CD4-positive, alpha-beta memory T cell (primary cell): Measurements from ENCODE around the gene ADCY5. TPM values are rescaled to one million over a fixed set of nuclear protein-coding genes. Genes with fewer than 3 reads are reported as not detected.
A peak's percentile ranks its signal among the peaks of the same experiment; 100 is the strongest.

Experiments
- CTCF ChIA-PET: fragments of 350-600 bp; sonication (Branson Sonifier 250); formaldehyde crosslinking; loops from one replicate; lab custom pipeline; 2021; ENCODE audit warnings: inconsistent platforms; ENCODE audit not compliant: partially characterized antibody; lab: Charles Lee
- POLR2A ChIA-PET: fragments of 350-600 bp; sonication (Branson Sonifier 250); formaldehyde crosslinking; loops from one replicate; lab custom pipeline; 2021; ENCODE audit not compliant: partially characterized antibody; lab: Charles Lee
- DNase-seq, 5 donors: peaks; one replicate each; pipeline versions ENCODE4 v3.0.0 to v3.0.0-alpha.2; 2020 to 2022; ENCODE audit warnings: mixed read lengths in 1 of 5
- H3K27ac ChIP-seq: one replicate; pipeline ENCODE4 v1.7.0; 2013; ENCODE audit warnings: low read depth, low read length
- H3K27me3 ChIP-seq: 2 replicates; pipeline ENCODE4 v1.7.0; 2013; ENCODE audit warnings: mild to moderate bottlenecking, low read length, moderate library complexity; ENCODE audit not compliant: insufficient read depth
- H3K36me3 ChIP-seq: 2 replicates; pipeline ENCODE4 v1.7.0; 2013; ENCODE audit warnings: mild to moderate bottlenecking, low read length, moderate library complexity; ENCODE audit not compliant: insufficient read depth
- H3K4me1 ChIP-seq: 2 replicates; pipeline ENCODE4 v1.7.0; 2013; ENCODE audit warnings: mild to moderate bottlenecking, low read length, moderate library complexity; ENCODE audit not compliant: insufficient read depth
- H3K4me3 ChIP-seq, 2 donors: one replicate each; pipeline ENCODE4 v1.7.0; 2013; ENCODE audit warnings: low read length in 2 of 2, mild to moderate bottlenecking in 1 of 2
- H3K9me3 ChIP-seq, 2 donors: one replicate each; pipeline ENCODE4 v1.7.0; 2013; ENCODE audit warnings: low read length in 2 of 2, control low read depth in 1 of 2; ENCODE audit not compliant: control insufficient read depth in 1 of 2
- H3K27ac Mint-ChIP-seq, 7 donors: one replicate each; pipeline ENCODE4 v1.8.0; 2020 to 2021; ENCODE audit warnings: mixed read lengths in 7 of 7, mild to moderate bottlenecking in 6 of 7, inconsistent platforms in 3 of 7, moderate library complexity in 3 of 7
- H3K27me3 Mint-ChIP-seq, 2 donors: one replicate each; pipeline ENCODE4 v1.8.0; 2020 to 2021; ENCODE audit warnings: mixed read lengths in 2 of 2
- H3K36me3 Mint-ChIP-seq, 2 donors: one replicate each; pipeline ENCODE4 v1.8.0; 2020 to 2021; ENCODE audit warnings: mixed read lengths in 2 of 2, inconsistent platforms in 1 of 2, mild to moderate bottlenecking in 1 of 2
- H3K4me1 Mint-ChIP-seq, 4 donors: one replicate each; pipeline ENCODE4 v1.8.0; 2020 to 2021; ENCODE audit warnings: mixed read lengths in 4 of 4, mild to moderate bottlenecking in 1 of 4
- H3K4me3 Mint-ChIP-seq, 8 donors: one replicate each; pipeline ENCODE4 v1.8.0; 2020 to 2021; ENCODE audit warnings: mixed read lengths in 8 of 8, mild to moderate bottlenecking in 7 of 8, moderate library complexity in 6 of 8, inconsistent platforms in 3 of 8
- H3K9me3 Mint-ChIP-seq, 8 donors: one replicate each; pipeline ENCODE4 v1.8.0; 2020 to 2021; ENCODE audit warnings: mixed read lengths in 8 of 8, mild to moderate bottlenecking in 5 of 8, inconsistent platforms in 3 of 8, moderate library complexity in 1 of 8
- intact Hi-C: fragments of 100-400 bp; cut with micrococcal nuclease; formaldehyde crosslinking; loops from one replicate; pipeline ENCODE4 v1.15.1; 2023
- polyA plus RNA-seq, 2 donors: library from polyadenylated mRNA; unstranded; fragments of 300-500 nt; fragmentation: Illumina TruSeq; gene quantifications; one replicate each; pipeline ENCODE4 v1.2.3, GENCODE V29; 2021
- total RNA-seq, 2 experiments: library from RNA; stranded (reverse); gene quantifications; one replicate each; pipeline ENCODE4 v1.2.3, GENCODE V29; 2021

Gene ADCY5
- total and polyA plus RNA-seq, 4 experiments from 2014 or later, result 0.11 TPM; not detected in 3

DNA sequence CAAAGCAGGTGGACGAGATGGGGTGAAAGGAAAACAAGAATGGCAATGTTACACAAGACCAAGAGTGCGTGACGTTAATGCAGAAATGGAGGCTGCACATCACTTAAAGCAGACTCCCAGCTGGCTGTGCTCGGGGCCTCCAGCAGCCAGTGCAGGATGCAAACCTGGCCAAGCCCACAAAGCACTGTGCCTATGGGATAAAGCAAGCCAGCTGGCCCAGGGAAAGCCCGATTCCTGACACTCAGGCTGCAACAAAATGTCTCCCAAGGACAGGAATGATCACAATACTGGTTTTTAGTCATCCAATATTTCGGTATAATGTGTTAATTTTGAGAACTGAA, 161.0 kb downstream of the ADCY5 start:
- Histone ChIP-seq H3K4me3 (no peak overlapping the region), H3K27ac (no peak overlapping the region), H3K9me3 (no peaks in the 10 kb centered on the region), H3K36me3 (no peaks in the 10 kb centered on the region), H3K27me3 (no peaks in the 10 kb centered on the region), H3K4me1 (no peaks in the 10 kb centered on the region)
- Mint-ChIP-seq H3K9me3 (peaks cover 0 to 2% (median 0%) of the 10 kb centered on the region in 8 donors), H3K27me3 (peaks cover 0 to 3% of the 10 kb centered on the region in 2 donors), H3K36me3 (no peaks in the 10 kb centered on the region), H3K4me3 (no peak overlapping the region), H3K27ac (no peak overlapping the region), H3K4me1 (no peaks in the 10 kb centered on the region)
- ChIA-PET POLR2A (no interaction called here), CTCF (no interaction called here)
- intact Hi-C loops, result no loop called here
- DNase-seq, result no peak

DNA sequence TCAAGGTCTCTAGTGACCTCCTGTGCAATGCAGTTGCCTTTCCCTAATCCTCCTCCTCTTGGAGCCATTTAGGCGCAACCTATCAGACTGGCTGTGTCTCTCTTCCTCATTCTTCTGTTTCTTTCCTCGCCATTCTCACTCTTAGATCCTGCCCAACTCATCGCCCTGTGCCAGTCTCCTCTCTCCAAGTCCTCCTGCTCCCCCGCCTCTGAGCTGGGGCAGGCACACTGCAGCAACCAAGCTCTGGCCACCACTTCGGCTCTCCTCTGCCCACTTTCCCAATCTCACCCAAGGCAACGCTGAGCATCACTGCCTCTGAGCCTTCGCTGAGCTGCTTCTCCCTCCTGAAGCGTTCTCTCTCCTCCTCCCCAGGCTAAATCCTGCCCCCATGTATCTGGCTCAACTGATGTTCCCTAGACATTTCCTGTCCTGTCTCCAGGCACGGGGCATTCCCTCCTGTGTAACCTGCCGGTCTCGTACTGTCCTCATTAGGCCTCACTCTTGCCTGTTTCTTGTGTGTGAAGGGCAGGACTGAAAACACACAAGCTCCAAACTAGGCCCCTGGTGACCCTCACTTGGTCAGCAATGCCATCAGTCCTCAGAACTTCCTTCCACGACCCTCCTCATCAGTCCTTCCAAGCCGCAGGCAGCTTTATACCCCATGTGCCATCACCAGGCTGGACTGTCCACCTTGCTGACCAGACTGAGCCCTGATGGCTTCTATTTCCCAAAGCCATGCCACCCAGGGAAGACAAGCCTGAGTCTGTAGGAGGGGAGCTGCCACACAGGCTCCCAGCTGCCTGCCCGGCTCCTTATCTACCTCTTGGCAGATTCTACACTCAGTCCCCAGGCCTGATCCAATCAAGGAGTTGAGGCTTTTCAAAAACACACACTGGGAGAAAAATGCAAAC, 161.6 kb downstream of the ADCY5 start:
- H3K4me1 ChIP-seq, result no peaks in the 10 kb centered on the region
- H3K27ac ChIP-seq, result no peak overlapping the region
- no peaks in the 10 kb centered on the region for H3K27me3 ChIP-seq
- Mint-ChIP-seq H3K4me3 (no peak overlapping the region), H3K9me3 (peaks cover 0 to 2% (median 0%) of the 10 kb centered on the region in 8 donors), H3K36me3 (no peaks in the 10 kb centered on the region), H3K27me3 (peaks cover 0 to 2% of the 10 kb centered on the region in 2 donors), H3K27ac (peak overlapping the region in 1 of 7 donors; percentile 57), H3K4me1 (no peaks in the 10 kb centered on the region)
- POLR2A ChIA-PET, result no interaction called here
- H3K36me3 ChIP-seq, result no peaks in the 10 kb centered on the region
- intact Hi-C loops, result no loop called here
- CTCF ChIA-PET, result interaction anchor here (0.6 kb wide), 1 partner anchor 563 kb away, joined by 4 read pairs; no protein-coding TSS in a partner anchor
- no peak overlapping the region for H3K4me3 ChIP-seq
- H3K9me3 ChIP-seq, result no peaks in the 10 kb centered on the region
- DNase-seq, result no peak

DNA sequence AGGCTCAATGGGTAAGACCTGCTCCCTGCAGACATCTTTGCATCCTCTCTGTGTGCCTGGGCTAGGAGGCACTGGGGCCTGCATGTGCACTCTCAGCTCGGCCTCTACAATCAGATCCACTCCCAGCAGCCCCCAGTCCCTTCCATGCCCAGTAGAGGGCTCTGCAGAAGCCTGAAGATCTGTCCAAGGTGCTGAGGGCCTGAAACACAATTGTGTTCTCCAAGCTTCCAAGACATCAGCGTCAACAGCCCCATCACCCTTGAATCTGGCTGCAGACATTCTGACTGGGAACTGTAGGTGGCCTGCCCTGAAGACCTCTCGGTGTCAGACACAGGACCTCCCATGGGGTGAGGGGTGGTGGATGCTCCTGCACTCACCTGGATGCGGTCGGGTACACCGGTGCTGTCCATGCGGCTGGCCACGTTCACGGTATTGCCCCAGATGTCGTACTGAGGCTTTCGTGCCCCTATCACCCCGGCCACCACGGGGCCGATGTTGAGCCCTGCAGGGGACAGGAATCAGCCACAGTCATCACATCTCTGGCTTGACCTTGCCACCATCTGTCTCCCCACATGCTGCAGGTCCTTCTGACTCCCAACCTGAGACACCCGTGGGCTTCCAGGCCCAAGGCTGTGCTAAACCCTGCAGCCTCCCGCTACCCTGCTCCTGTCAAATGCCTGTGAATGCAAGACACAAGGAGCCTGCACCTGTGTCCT, 162.4 kb downstream of the ADCY5 start:
- no peaks in the 10 kb centered on the region for H3K4me1 Mint-ChIP-seq
- peaks cover 0 to 2% of the 10 kb centered on the region in 2 donors for H3K27me3 Mint-ChIP-seq
- ChIA-PET CTCF (no interaction called here), POLR2A (no interaction called here)
- H3K36me3 Mint-ChIP-seq, result no peaks in the 10 kb centered on the region
- Histone ChIP-seq H3K4me1 (no peaks in the 10 kb centered on the region), H3K4me3 (no peak overlapping the region), H3K36me3 (no peaks in the 10 kb centered on the region), H3K27ac (no peak overlapping the region), H3K27me3 (no peaks in the 10 kb centered on the region), H3K9me3 (no peaks in the 10 kb centered on the region)
- H3K9me3 Mint-ChIP-seq, result peaks cover 0 to 2% (median 0%) of the 10 kb centered on the region in 8 donors
- no peak overlapping the region for H3K4me3 Mint-ChIP-seq
- intact Hi-C loops, result no loop called here
- DNase-seq, result peak in 4 of 5 donors; percentile 16 to 23 (median 18)
- H3K27ac Mint-ChIP-seq, result peak overlapping the region in 1 of 7 donors; percentile 57

DNA sequence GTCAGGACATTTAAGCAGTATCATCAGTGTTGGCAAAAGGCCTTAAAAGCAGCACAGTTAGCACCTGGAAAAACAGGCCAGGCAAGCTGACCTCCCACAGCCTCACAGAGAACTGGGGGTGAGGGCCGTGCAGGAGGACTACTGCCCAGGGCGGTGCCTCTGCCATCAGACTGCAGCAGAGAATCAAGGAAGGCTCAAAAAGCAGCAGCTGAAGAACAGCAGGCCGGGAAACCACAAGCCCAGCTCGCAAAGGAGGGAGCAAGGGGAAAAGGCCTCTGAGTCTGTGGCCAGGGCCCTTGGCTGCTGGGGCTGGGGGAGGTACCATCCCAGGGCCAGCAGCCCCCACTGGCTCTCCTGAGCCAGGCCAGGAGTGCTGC, 163.0 kb downstream of the ADCY5 start:
- CTCF ChIA-PET, result no interaction called here
- Mint-ChIP-seq H3K27me3 (peaks cover 0 to 2% of the 10 kb centered on the region in 2 donors), H3K4me3 (no peak overlapping the region), H3K9me3 (peaks cover 0 to 2% (median 0%) of the 10 kb centered on the region in 8 donors), H3K27ac (no peak overlapping the region), H3K4me1 (no peaks in the 10 kb centered on the region), H3K36me3 (no peaks in the 10 kb centered on the region)
- POLR2A ChIA-PET, result no interaction called here
- Histone ChIP-seq H3K9me3 (no peaks in the 10 kb centered on the region), H3K27ac (no peak overlapping the region), H3K27me3 (no peaks in the 10 kb centered on the region), H3K4me3 (no peak overlapping the region), H3K4me1 (no peaks in the 10 kb centered on the region), H3K36me3 (no peaks in the 10 kb centered on the region)
- intact Hi-C loops, result no loop called here
- DNase-seq, result no peak

DNA sequence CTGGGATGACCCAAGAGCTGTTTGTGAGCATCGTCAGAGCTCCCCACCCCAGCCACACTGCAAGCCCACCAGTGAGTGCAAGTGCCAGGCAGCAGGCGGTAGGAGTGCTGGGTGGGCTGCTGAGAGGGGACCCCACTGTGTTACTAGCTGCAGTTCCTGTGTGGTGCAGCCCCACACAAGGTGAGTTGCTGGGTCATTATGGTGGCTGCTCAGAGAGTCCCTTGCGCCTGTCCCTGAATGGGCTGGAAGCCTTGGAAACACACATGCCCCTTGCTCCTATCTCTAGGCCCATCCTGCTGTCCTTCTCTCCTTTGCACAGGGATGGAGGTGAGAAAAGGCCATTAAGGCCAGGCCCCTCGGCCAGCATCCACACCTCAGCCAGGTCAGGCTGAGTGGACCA, 163.4 kb downstream of the ADCY5 start:
- ChIA-PET POLR2A (no interaction called here), CTCF (interaction anchor here (0.6 kb wide), 1 partner anchor 1156 kb away, joined by 4 read pairs; no protein-coding TSS in a partner anchor)
- Mint-ChIP-seq H3K27me3 (peaks cover 0 to 2% of the 10 kb centered on the region in 2 donors), H3K4me3 (no peak overlapping the region), H3K4me1 (no peaks in the 10 kb centered on the region), H3K9me3 (peaks cover 0 to 2% (median 0%) of the 10 kb centered on the region in 8 donors), H3K27ac (no peak overlapping the region), H3K36me3 (no peaks in the 10 kb centered on the region)
- Histone ChIP-seq H3K4me3 (no peak overlapping the region), H3K4me1 (no peaks in the 10 kb centered on the region), H3K27me3 (no peaks in the 10 kb centered on the region), H3K9me3 (no peaks in the 10 kb centered on the region), H3K36me3 (no peaks in the 10 kb centered on the region), H3K27ac (no peak overlapping the region)
- intact Hi-C loops, result no loop called here
- no peak for DNase-seq

DNA sequence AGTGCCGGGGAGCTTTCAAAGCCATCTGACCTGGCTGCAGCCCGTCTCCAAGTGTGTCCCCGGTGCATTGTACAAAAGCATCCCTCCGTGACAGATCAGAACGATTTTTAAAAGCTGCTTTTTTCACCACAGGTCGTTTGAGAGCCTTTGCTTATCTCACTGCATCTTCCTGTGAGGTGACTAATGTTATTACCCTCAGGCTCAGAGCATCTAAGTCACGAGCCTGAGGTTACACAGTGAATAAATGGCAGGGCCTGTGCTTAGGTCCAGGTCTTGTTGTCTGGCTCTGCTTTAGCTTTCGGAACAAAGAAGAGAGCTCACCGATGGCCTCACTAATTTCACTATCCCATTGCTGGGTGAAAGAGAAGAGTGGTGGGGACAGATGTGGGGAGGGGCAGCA, 163.8 kb downstream of the ADCY5 start:
- Mint-ChIP-seq H3K27me3 (peaks cover 0 to 2% of the 10 kb centered on the region in 2 donors), H3K9me3 (peaks cover 0 to 2% (median 0%) of the 10 kb centered on the region in 8 donors), H3K4me3 (no peak overlapping the region), H3K36me3 (no peaks in the 10 kb centered on the region), H3K4me1 (no peaks in the 10 kb centered on the region), H3K27ac (no peak overlapping the region)
- no peak overlapping the region for H3K27ac ChIP-seq
- ChIA-PET CTCF (interaction anchor here (0.6 kb wide), 1 partner anchor 1157 kb away, joined by 4 read pairs; no protein-coding TSS in a partner anchor), POLR2A (no interaction called here)
- no peaks in the 10 kb centered on the region for H3K27me3 ChIP-seq
- no peak overlapping the region for H3K4me3 ChIP-seq
- no peaks in the 10 kb centered on the region for H3K36me3 ChIP-seq
- DNase-seq, result no peak
- intact Hi-C loops, result no loop called here
- H3K4me1 ChIP-seq, result no peaks in the 10 kb centered on the region
- H3K9me3 ChIP-seq, result no peaks in the 10 kb centered on the region

DNA sequence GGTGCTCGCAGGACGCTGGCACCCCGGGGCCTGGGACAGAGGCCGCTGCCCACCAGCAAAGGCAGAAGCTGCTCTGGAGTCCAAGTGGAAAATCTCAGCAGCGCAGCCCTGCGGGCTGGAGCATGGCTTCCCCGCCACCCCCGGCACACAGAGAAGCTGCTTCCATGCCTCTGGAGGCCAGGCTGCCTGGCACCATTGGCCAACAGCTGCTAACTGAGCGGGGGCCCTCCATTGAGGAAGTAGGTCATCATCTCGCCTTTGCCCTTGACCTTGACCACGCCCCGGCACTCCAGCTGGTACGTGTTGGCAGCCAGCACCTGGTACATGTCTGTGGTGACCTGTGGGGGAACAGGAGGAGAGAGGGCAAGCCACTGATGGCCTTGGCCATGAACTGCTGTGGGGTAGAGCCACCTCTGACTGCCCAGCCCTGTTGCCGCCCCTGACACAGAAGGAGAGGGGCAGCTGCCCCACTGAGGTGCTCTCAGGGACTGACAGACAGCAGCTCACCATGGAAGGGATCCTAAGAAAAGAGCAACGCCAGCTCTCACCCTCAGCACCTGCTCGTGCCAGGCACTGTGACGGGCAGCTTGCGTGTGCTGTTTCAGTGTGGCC, 164.4 kb downstream of the ADCY5 start:
- POLR2A ChIA-PET, result no interaction called here
- H3K36me3 ChIP-seq, result no peaks in the 10 kb centered on the region
- H3K9me3 ChIP-seq, result no peaks in the 10 kb centered on the region
- intact Hi-C loops, result no loop called here
- CTCF ChIA-PET, result no interaction called here
- H3K9me3 Mint-ChIP-seq, result peaks cover 0 to 2% (median 0%) of the 10 kb centered on the region in 8 donors
- no peaks in the 10 kb centered on the region for H3K27me3 Mint-ChIP-seq
- no peak for DNase-seq
- H3K4me1 Mint-ChIP-seq, result no peaks in the 10 kb centered on the region
- no peak overlapping the region for H3K4me3 ChIP-seq
- no peaks in the 10 kb centered on the region for H3K27me3 ChIP-seq
- H3K4me3 Mint-ChIP-seq, result no peak overlapping the region
- H3K36me3 Mint-ChIP-seq, result peaks cover 0 to 2% of the 10 kb centered on the region in 2 donors
- H3K4me1 ChIP-seq, result no peaks in the 10 kb centered on the region
- H3K27ac ChIP-seq, result no peak overlapping the region
- H3K27ac Mint-ChIP-seq, result no peak overlapping the region
